PFSK-1 (cell line): Measurements from ENCODE around the gene HOXA2.

Source experiments
- FOXP2 ChIP-seq: optimal IDR thresholded peaks from 2 replicates; pipeline ENCODE3; 2011; ENCODE audit warnings: borderline replicate concordance, control low read depth, inconsistent platforms; ENCODE audit not compliant: insufficient read depth; ENCODE audit errors: extremely low read length, extremely low read depth
- POLR2AphosphoS5 ChIP-seq: IDR thresholded peaks from 2 replicates; pipeline ENCODE4 v1.6.1; 2012; ENCODE audit warnings: low read depth, mild to moderate bottlenecking, control low read depth, low read length, moderate library complexity
- SIN3A ChIP-seq: IDR thresholded peaks from 2 replicates; pipeline ENCODE4 v1.6.1; 2012; ENCODE audit warnings: mild to moderate bottlenecking, low read length, moderate library complexity, borderline replicate concordance; ENCODE audit not compliant: insufficient read depth
- TAF1 ChIP-seq: IDR thresholded peaks from 2 replicates; pipeline ENCODE4 v1.6.1; 2012; ENCODE audit warnings: low read length, control low read depth, borderline replicate concordance; ENCODE audit not compliant: insufficient read depth
- TF ChIP-seq, protein P1 (sequence below), 2 experiments: IDR thresholded peaks; 2 replicates each; pipeline versions ENCODE4 v1.6.1 to v1.8.0; 2011 to 2012; ENCODE audit warnings: low read depth in 2 of 2, low read length in 2 of 2, control low read depth in 1 of 2, inconsistent platforms in 1 of 2, mild to moderate bottlenecking in 1 of 2, moderate library complexity in 1 of 2; ENCODE audit not compliant: insufficient read depth in 1 of 2

The HOXA2 gene

DNA sequence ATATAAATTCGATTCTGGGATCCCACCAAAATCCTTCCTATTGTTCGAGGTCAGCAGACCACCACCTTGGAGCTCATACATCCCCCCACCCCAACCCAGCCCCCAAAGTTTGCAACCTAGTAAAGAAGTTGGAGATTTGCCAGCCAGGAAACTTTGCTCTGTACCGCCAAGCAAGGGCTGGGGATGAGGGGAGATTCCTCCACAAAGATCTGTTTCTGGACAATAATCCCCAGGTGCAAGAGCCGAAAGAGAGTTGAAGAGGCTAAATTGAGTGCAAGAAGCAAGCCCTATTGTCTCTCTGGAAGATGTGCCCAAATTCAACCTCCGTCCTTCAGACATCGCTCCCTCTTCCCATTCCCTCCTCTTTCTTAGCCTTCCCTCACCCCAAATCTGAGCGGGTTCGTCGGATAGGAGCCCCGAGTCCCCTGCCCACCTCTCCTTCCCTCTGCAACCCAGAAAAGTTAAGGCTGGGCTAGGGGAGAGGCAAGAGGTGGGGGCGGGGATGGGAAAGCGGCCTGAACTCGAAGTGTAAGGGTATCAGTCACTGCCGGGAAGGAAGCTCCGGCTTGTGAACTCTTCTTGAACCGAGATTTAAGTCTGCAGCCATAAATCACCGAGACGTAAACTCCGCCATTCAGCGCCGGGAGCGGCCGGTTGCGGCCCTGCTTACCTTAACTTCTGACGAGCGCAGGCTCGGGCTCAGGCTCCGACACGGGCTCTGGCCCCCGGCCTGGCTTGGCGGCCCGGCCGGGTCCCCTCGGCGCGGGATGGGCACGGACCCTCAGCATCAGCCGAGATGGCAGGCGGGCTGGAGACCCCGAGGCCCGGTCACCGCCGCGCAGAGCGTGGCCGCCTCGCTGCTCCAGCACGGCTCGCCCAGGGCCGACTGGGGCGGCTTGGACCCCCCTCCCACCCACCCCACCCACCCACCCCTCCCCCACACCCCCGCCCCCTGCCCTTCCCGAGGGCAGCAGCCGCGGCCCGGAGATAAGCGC is 10.8 kb upstream of the HOXA2 start:
- TF ChIP-seq SIN3A (no peak), TAF1 (no peak), FOXP2 (no peak), POLR2AphosphoS5 (no peak)
- TF ChIP-seq, protein P1, sequence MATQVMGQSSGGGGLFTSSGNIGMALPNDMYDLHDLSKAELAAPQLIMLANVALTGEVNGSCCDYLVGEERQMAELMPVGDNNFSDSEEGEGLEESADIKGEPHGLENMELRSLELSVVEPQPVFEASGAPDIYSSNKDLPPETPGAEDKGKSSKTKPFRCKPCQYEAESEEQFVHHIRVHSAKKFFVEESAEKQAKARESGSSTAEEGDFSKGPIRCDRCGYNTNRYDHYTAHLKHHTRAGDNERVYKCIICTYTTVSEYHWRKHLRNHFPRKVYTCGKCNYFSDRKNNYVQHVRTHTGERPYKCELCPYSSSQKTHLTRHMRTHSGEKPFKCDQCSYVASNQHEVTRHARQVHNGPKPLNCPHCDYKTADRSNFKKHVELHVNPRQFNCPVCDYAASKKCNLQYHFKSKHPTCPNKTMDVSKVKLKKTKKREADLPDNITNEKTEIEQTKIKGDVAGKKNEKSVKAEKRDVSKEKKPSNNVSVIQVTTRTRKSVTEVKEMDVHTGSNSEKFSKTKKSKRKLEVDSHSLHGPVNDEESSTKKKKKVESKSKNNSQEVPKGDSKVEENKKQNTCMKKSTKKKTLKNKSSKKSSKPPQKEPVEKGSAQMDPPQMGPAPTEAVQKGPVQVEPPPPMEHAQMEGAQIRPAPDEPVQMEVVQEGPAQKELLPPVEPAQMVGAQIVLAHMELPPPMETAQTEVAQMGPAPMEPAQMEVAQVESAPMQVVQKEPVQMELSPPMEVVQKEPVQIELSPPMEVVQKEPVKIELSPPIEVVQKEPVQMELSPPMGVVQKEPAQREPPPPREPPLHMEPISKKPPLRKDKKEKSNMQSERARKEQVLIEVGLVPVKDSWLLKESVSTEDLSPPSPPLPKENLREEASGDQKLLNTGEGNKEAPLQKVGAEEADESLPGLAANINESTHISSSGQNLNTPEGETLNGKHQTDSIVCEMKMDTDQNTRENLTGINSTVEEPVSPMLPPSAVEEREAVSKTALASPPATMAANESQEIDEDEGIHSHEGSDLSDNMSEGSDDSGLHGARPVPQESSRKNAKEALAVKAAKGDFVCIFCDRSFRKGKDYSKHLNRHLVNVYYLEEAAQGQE (IDR thresholded peaks at IDR 0.05; ENCODE audit: insufficient read depth in 1 of 2, low read depth in 2 of 2, low read length in 2 of 2): no peak

DNA sequence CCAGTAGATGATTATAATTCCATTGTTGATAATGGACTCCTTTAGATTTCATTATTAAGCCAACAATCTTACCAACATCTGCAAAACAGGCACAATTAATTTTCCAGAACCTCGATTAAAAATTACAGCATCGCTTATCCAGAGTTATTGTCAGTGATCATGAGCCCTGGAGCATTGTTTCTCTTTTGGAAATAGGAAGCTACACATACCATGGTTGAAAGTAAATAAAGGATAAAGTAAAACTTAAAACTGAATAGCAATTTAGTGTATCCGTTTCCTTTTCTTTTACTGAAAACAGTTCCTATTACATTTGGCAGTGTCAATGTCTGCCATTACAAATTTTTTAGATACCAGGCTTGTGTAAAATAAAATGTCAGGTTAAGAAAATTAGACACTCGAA is 9.9 kb upstream of the HOXA2 start:
- no peak for TF ChIP-seq POLR2AphosphoS5
- no peak for TF ChIP-seq SIN3A
- TF ChIP-seq, protein P1 (IDR thresholded peaks at IDR 0.05; ENCODE audit: insufficient read depth in 1 of 2, low read depth in 2 of 2, low read length in 2 of 2): no peak
- no peak for TF ChIP-seq FOXP2
- no peak for TF ChIP-seq TAF1

DNA sequence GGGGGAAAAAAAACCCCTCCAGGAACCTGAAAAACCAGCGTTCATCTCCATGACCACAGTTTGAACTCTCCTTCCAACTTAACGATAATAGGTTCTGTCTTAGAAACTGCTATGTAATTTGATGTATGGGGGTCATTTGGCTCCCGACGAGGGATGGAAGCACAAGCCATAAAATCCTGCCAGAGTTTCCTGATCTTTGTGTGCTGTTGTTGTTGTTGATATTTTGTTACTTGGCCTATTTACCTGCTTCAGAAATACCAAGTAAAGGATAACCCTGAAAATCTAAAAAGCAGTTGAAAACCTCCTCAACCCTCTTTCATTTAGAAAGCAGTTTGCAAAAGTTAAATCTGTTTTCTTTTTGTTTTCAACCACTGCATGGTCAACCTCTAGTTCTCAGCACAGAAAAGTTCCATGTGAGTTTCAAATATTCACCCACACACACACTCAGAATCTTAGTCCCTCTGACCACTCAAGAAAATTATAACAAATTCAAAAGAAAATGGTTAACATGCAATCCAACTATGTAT is 9.3 kb upstream of the HOXA2 start:
- TF ChIP-seq TAF1: no peak
- TF ChIP-seq POLR2AphosphoS5: no peak
- TF ChIP-seq SIN3A: no peak
- TF ChIP-seq FOXP2: no peak
- TF ChIP-seq, protein P1 (IDR thresholded peaks at IDR 0.05; ENCODE audit: insufficient read depth in 1 of 2, low read depth in 2 of 2, low read length in 2 of 2): no peak

DNA sequence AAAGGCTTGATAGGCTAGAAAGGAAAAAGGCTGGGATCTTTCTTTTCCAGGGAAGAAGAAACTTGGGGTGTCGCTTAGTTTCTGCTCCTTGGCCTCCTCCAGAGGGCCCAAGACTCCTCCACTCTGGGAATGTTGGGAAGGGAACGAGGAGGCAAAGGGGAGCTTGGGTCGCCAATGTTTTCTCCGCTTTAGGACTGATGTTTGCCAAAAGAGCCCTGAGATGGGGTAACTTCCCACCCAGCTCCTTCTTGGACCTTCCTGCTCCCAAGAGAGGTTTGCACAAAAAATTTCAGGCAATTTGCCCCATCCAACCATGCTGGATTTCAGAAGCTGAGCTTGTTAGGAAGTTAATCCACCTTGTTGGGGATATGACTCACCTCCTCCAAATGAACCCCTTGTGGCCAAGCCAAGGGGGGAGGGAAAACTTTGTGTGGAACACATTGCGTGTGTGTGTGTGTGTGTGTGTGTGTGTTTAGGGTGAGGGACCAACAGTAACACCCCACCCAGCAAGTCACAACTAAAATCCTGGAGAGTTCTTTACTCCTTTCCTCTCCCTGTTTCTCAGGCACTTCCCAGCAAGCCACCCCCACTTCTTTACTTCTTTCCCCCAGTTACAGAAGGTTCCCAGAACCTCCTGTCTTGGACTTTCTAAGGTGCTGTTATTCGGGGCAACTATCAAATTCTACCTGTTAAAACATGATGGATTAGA is 8.7 kb upstream of the HOXA2 start:
- TF ChIP-seq, protein P1 (IDR thresholded peaks at IDR 0.05; ENCODE audit: insufficient read depth in 1 of 2, low read depth in 2 of 2, low read length in 2 of 2): no peak
- TF ChIP-seq SIN3A: no peak
- TF ChIP-seq POLR2AphosphoS5: no peak
- no peak for TF ChIP-seq FOXP2
- TF ChIP-seq TAF1: no peak
